Measurements from ENCODE around the gene OR52H1.

DNA sequence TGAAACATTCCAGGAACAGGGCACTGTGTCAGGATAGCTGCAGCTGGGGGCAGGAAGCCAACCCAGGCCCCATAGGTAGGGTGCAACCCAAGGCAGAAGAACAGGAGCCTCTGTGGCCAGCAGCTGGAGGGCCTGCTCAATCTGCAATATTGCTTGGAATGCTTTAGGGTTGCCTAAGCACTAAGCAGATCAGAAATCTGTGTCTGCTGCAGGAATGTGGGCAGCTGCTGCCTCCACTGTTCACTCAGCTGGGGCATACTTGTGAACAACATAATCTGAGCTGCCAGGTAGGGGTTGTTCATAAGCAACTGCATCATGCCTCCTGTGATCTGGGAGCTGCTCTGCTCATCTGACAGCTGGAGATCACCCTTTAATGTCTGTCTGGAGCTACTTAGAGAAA, 33.5 kb downstream of the OR52H1 start:
- TF ChIP-seq, protein P1, sequence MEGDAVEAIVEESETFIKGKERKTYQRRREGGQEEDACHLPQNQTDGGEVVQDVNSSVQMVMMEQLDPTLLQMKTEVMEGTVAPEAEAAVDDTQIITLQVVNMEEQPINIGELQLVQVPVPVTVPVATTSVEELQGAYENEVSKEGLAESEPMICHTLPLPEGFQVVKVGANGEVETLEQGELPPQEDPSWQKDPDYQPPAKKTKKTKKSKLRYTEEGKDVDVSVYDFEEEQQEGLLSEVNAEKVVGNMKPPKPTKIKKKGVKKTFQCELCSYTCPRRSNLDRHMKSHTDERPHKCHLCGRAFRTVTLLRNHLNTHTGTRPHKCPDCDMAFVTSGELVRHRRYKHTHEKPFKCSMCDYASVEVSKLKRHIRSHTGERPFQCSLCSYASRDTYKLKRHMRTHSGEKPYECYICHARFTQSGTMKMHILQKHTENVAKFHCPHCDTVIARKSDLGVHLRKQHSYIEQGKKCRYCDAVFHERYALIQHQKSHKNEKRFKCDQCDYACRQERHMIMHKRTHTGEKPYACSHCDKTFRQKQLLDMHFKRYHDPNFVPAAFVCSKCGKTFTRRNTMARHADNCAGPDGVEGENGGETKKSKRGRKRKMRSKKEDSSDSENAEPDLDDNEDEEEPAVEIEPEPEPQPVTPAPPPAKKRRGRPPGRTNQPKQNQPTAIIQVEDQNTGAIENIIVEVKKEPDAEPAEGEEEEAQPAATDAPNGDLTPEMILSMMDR (conservative IDR thresholded peaks at IDR 0.05; ENCODE audit: low read length), result no peak
- TF ChIP-seq EZH2phosphoT487 (IDR thresholded peaks at IDR 0.05; ENCODE audit: borderline replicate concordance), result no peak

Measured in Loucy (cell line).